Ishikawa (cell line): Measurements from ENCODE around the gene TPST2.

ENCODE experiments used
- CEBPB ChIP-seq: IDR thresholded peaks from 2 replicates; pipeline ENCODE4 v1.6.1; 2012
- FOXM1 ChIP-seq: IDR thresholded peaks from 2 replicates; pipeline ENCODE4 v1.6.1; 2012; ENCODE audit warnings: low read depth, borderline replicate concordance
- TF ChIP-seq, protein P1 (sequence below): IDR thresholded peaks from 2 replicates; pipeline ENCODE4 v1.6.1; 2012; ENCODE audit warnings: low read depth, mild to moderate bottlenecking
- TF ChIP-seq, protein P2 (sequence below): IDR thresholded peaks from 2 replicates; pipeline ENCODE4 v1.6.1; 2012

DNA sequence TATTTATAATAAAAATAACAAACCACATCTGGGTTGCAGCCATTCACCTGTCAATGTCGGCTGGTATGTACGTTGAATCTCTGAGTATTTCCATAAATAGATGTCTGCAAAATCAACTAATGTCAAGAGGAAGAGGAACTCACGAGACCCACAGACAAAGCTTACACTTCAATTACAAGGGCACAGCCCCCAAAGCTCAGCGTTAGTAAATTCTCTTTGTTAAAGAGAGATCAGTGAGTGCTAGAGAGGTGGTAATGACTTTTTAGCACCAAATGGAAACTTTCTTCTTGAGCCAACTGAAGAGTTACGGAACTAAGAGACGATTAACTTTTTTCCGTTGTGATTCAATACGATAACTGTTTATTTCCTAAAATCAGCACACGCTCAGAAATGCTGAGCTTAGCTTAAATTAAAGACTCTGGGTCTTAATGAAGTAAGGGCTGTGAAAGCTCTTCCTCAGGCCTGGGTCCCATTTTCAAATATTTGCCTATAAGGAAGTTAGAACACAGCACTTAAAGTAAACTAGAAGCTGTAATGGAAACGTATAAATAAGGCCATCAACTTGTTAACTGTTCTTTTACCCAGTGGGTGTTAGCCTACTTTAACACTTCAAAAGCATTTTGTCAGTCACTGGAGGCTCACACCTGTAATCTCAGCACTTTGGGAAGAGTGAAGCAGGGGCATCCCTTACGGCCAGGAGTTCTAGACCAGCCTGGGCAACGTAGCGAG, 54.9 kb downstream of the TPST2 start:
- TF ChIP-seq, protein P1, sequence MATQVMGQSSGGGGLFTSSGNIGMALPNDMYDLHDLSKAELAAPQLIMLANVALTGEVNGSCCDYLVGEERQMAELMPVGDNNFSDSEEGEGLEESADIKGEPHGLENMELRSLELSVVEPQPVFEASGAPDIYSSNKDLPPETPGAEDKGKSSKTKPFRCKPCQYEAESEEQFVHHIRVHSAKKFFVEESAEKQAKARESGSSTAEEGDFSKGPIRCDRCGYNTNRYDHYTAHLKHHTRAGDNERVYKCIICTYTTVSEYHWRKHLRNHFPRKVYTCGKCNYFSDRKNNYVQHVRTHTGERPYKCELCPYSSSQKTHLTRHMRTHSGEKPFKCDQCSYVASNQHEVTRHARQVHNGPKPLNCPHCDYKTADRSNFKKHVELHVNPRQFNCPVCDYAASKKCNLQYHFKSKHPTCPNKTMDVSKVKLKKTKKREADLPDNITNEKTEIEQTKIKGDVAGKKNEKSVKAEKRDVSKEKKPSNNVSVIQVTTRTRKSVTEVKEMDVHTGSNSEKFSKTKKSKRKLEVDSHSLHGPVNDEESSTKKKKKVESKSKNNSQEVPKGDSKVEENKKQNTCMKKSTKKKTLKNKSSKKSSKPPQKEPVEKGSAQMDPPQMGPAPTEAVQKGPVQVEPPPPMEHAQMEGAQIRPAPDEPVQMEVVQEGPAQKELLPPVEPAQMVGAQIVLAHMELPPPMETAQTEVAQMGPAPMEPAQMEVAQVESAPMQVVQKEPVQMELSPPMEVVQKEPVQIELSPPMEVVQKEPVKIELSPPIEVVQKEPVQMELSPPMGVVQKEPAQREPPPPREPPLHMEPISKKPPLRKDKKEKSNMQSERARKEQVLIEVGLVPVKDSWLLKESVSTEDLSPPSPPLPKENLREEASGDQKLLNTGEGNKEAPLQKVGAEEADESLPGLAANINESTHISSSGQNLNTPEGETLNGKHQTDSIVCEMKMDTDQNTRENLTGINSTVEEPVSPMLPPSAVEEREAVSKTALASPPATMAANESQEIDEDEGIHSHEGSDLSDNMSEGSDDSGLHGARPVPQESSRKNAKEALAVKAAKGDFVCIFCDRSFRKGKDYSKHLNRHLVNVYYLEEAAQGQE, result no peak
- TF ChIP-seq, protein P2, sequence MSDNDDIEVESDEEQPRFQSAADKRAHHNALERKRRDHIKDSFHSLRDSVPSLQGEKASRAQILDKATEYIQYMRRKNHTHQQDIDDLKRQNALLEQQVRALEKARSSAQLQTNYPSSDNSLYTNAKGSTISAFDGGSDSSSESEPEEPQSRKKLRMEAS, result no peak
- TF ChIP-seq FOXM1 (no peak), CEBPB (no peak)
